Trophoblast cell (in vitro differentiated cells and primary cell): ENCODE measurements around the gene SPON2.

ENCODE experiments used
- DNase-seq, 2 donors: peaks; one replicate each; pipeline ENCODE4 v3.0.0-alpha.2; 2016
- H2AFZ ChIP-seq: 2 replicates; pipeline ENCODE4 v1.6.1; 2013; ENCODE audit warnings: low read length, moderate library complexity, mild to moderate bottlenecking; ENCODE audit not compliant: insufficient read depth, poor library complexity
- H2AK5ac ChIP-seq: 2 replicates; pipeline ENCODE4 v1.6.1; 2013; ENCODE audit warnings: mild to moderate bottlenecking, low read length
- H2BK120ac ChIP-seq: 2 replicates; pipeline ENCODE4 v1.6.1; 2013; ENCODE audit warnings: low read length, mild to moderate bottlenecking, moderate library complexity; ENCODE audit not compliant: insufficient read depth, poor library complexity
- H2BK12ac ChIP-seq: 2 replicates; pipeline ENCODE4 v1.6.1; 2013; ENCODE audit warnings: mild to moderate bottlenecking, low read length, moderate library complexity
- H2BK5ac ChIP-seq: 2 replicates; pipeline ENCODE4 v1.6.1; 2013; ENCODE audit warnings: low read length, low read depth, moderate library complexity, mild to moderate bottlenecking; ENCODE audit not compliant: poor library complexity
- H3K14ac ChIP-seq: 2 replicates; pipeline ENCODE4 v1.6.1; 2013; ENCODE audit warnings: mild to moderate bottlenecking, low read length
- H3K18ac ChIP-seq: 2 replicates; pipeline ENCODE4 v1.6.1; 2013; ENCODE audit warnings: mild to moderate bottlenecking, low read length
- H3K23ac ChIP-seq: 2 replicates; pipeline ENCODE4 v1.6.1; 2013; ENCODE audit warnings: low read length
- H3K27ac ChIP-seq: 2 replicates; pipeline ENCODE4 v1.5.1; 2013; ENCODE audit warnings: low read depth, mild to moderate bottlenecking, inconsistent platforms, low read length, moderate library complexity
- H3K27me3 ChIP-seq: 2 replicates; pipeline ENCODE4 v1.6.1; 2013; ENCODE audit warnings: inconsistent platforms, mild to moderate bottlenecking, low read length, moderate library complexity; ENCODE audit not compliant: insufficient read depth
- H3K36me3 ChIP-seq, 2 experiments: 1 replicate in 1 of 2; 2 replicates in 1 of 2; pipeline ENCODE4 v1.6.1; 2013; ENCODE audit warnings: low read length in 2 of 2, mild to moderate bottlenecking in 2 of 2, moderate library complexity in 1 of 2; ENCODE audit not compliant: insufficient read depth in 2 of 2, control insufficient read depth in 1 of 2
- H3K4ac ChIP-seq: 2 replicates; pipeline ENCODE4 v1.6.1; 2013; ENCODE audit warnings: low read depth, mild to moderate bottlenecking, low read length, moderate library complexity
- H3K4me1 ChIP-seq, 2 experiments: 1 replicate in 1 of 2; 2 replicates in 1 of 2; pipeline ENCODE4 v1.6.1; 2013; ENCODE audit warnings: low read length in 2 of 2, mild to moderate bottlenecking in 2 of 2, moderate library complexity in 1 of 2; ENCODE audit not compliant: insufficient read depth in 2 of 2, control insufficient read depth in 1 of 2
- H3K4me2 ChIP-seq: 2 replicates; pipeline ENCODE4 v1.6.1; 2013; ENCODE audit warnings: inconsistent platforms, mild to moderate bottlenecking, low read length, moderate library complexity
- H3K4me3 ChIP-seq: 2 replicates; pipeline ENCODE4 v1.5.1; 2013; ENCODE audit warnings: mild to moderate bottlenecking, low read depth, low read length, inconsistent platforms
- H3K79me1 ChIP-seq: one replicate; pipeline ENCODE4 v1.6.1; 2013; ENCODE audit warnings: low read length
- H3K79me2 ChIP-seq: 2 replicates; pipeline ENCODE4 v1.6.1; 2013; ENCODE audit warnings: low read length, mild to moderate bottlenecking; ENCODE audit not compliant: control insufficient read depth, insufficient read depth, poor library complexity
- H3K9ac ChIP-seq: 2 replicates; pipeline ENCODE4 v1.6.1; 2013; ENCODE audit warnings: mild to moderate bottlenecking, low read length
- H3K9me3 ChIP-seq: 2 replicates; pipeline ENCODE4 v1.6.1; 2013; ENCODE audit warnings: low read depth, mild to moderate bottlenecking, control low read depth, inconsistent platforms, low read length; ENCODE audit not compliant: insufficient read depth
- H4K12ac ChIP-seq: 2 replicates; pipeline ENCODE4 v1.6.1; 2013; ENCODE audit warnings: low read depth, mild to moderate bottlenecking, low read length, moderate library complexity
- H4K8ac ChIP-seq: 2 replicates; pipeline ENCODE4 v1.6.1; 2013; ENCODE audit warnings: low read depth, mild to moderate bottlenecking, low read length, moderate library complexity
- H4K91ac ChIP-seq: one replicate; pipeline ENCODE4 v1.6.1; 2013; ENCODE audit warnings: low read depth, mild to moderate bottlenecking, low read length, moderate library complexity
- WGBS: extraction: QIAGEN DNeasy Blood & Tissue Kit; methylation state at CpG from one replicate; pipeline ENCODE4 v1.1.7; 2013; ENCODE audit warnings: missing lambda C conversion rate; ENCODE audit not compliant: insufficient read length, insufficient coverage; ENCODE audit errors: extremely low coverage; 5-methylcytosine and 5-hydroxymethylcytosine counted together

Gene SPON2

GRCh38 chr4:1164956-1165545, 7.3 kb downstream of the SPON2 start:
- peaks cover 2% of the 10 kb centered on the region for H3K79me2 ChIP-seq
- H2AFZ ChIP-seq: no peak overlapping the region
- no peak overlapping the region for H2AK5ac ChIP-seq
- peaks cover 3% of the 10 kb centered on the region for H3K79me1 ChIP-seq
- peak; percentile 77 to 94 for DNase-seq
- H4K8ac ChIP-seq: no peak overlapping the region
- H3K4me1 ChIP-seq: peaks cover 0 to 7% of the 10 kb centered on the region in 2 experiments
- no peak overlapping the region for H3K4me2 ChIP-seq
- no peak overlapping the region for H4K12ac ChIP-seq
- peaks cover 20% of the 10 kb centered on the region for H3K27me3 ChIP-seq
- H3K14ac ChIP-seq: no peak overlapping the region
- H3K36me3 ChIP-seq: no peaks in the 10 kb centered on the region
- WGBS: no CpG with 5 or more reads among the region's 13 CpGs
- H2BK12ac ChIP-seq: no peak overlapping the region
- no peak overlapping the region for H3K18ac ChIP-seq
- H3K9me3 ChIP-seq: peaks cover 10% of the 10 kb centered on the region
- H2BK5ac ChIP-seq: no peak overlapping the region
- H3K4ac ChIP-seq: no peak overlapping the region
- no peak overlapping the region for H3K4me3 ChIP-seq
- H2BK120ac ChIP-seq: no peak overlapping the region
- H3K23ac ChIP-seq: no peak overlapping the region
- no peak overlapping the region for H3K27ac ChIP-seq
- no peak overlapping the region for H4K91ac ChIP-seq
- no peak overlapping the region for H3K9ac ChIP-seq

GRCh38 chr4:1164444-1164843, 7.9 kb downstream of the SPON2 start:
- no peak overlapping the region for H3K14ac ChIP-seq
- H3K36me3 ChIP-seq: no peaks in the 10 kb centered on the region
- peaks cover 14% of the 10 kb centered on the region for H3K27me3 ChIP-seq
- peaks cover 0 to 7% of the 10 kb centered on the region in 2 experiments for H3K4me1 ChIP-seq
- H3K79me2 ChIP-seq: peaks cover 2% of the 10 kb centered on the region
- DNase-seq: no peak
- H4K12ac ChIP-seq: no peak overlapping the region
- H3K18ac ChIP-seq: no peak overlapping the region
- no peak overlapping the region for H2BK120ac ChIP-seq
- H2AK5ac ChIP-seq: no peak overlapping the region
- H3K79me1 ChIP-seq: peaks cover 3% of the 10 kb centered on the region
- no peak overlapping the region for H4K8ac ChIP-seq
- H4K91ac ChIP-seq: no peak overlapping the region
- H2BK5ac ChIP-seq: no peak overlapping the region
- no peak overlapping the region for H3K27ac ChIP-seq
- peaks cover 10% of the 10 kb centered on the region for H3K9me3 ChIP-seq
- no peak overlapping the region for H3K23ac ChIP-seq
- no peak overlapping the region for H2AFZ ChIP-seq
- WGBS: no CpG with 5 or more reads among the region's 5 CpGs
- H3K4ac ChIP-seq: no peak overlapping the region
- H2BK12ac ChIP-seq: no peak overlapping the region
- H3K9ac ChIP-seq: no peak overlapping the region
- H3K4me2 ChIP-seq: no peak overlapping the region
- no peak overlapping the region for H3K4me3 ChIP-seq

DNA sequence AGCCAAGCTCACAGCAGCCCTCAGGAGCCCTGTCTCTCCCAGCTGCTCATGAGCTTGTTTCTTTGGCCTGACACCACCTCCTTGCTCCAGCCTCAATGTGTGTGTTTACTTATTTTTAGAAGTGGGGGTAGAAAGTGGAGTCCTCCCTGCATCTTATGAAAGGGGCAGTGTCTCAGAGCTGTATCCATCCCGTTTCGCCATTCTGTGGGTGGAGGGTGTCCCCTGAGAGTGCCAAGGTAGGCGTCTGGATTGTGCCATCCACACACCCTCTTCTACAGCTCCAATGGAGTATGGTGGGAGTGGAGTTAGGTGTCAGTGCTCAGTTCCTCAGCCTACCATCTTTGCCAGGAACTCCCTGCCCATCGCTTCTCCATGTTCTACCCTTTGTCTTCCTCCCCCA, 8.3 kb downstream of the SPON2 start:
- peaks cover 11% of the 10 kb centered on the region for H3K27me3 ChIP-seq
- no peak overlapping the region for H2BK5ac ChIP-seq
- H3K4me3 ChIP-seq: no peak overlapping the region
- H2BK120ac ChIP-seq: no peak overlapping the region
- no peak overlapping the region for H3K4me2 ChIP-seq
- H2AK5ac ChIP-seq: no peak overlapping the region
- H4K12ac ChIP-seq: no peak overlapping the region
- H3K27ac ChIP-seq: no peak overlapping the region
- no peak overlapping the region for H2BK12ac ChIP-seq
- no CpG with 5 or more reads among the region's 4 CpGs for WGBS
- H3K14ac ChIP-seq: no peak overlapping the region
- H3K4me1 ChIP-seq: peaks cover 0 to 7% of the 10 kb centered on the region in 2 experiments
- H3K9me3 ChIP-seq: peaks cover 9% of the 10 kb centered on the region
- no peak for DNase-seq
- no peaks in the 10 kb centered on the region for H3K36me3 ChIP-seq
- H4K8ac ChIP-seq: no peak overlapping the region
- H3K79me2 ChIP-seq: peaks cover 2% of the 10 kb centered on the region
- H3K23ac ChIP-seq: no peak overlapping the region
- no peak overlapping the region for H3K9ac ChIP-seq
- no peak overlapping the region for H3K4ac ChIP-seq
- H4K91ac ChIP-seq: no peak overlapping the region
- peaks cover 3% of the 10 kb centered on the region for H3K79me1 ChIP-seq
- H2AFZ ChIP-seq: no peak overlapping the region
- H3K18ac ChIP-seq: no peak overlapping the region

GRCh38 chr4:1160351-1160750, 12.0 kb downstream of the SPON2 start:
- Histone ChIP-seq H3K23ac (no peak overlapping the region), H3K79me2 (no peaks in the 10 kb centered on the region), H3K4ac (no peak overlapping the region), H3K4me1 (no peaks in the 10 kb centered on the region), H4K8ac (no peak overlapping the region), H3K79me1 (no peaks in the 10 kb centered on the region), H3K9me3 (peaks cover 9% of the 10 kb centered on the region), H2BK12ac (no peak overlapping the region), H3K18ac (no peak overlapping the region), H4K12ac (no peak overlapping the region), H3K4me2 (no peak overlapping the region), H4K91ac (no peak overlapping the region), H2BK5ac (no peak overlapping the region), H3K27me3 (no peaks in the 10 kb centered on the region), H3K9ac (no peak overlapping the region), H3K36me3 (no peaks in the 10 kb centered on the region), H3K14ac (no peak overlapping the region), H2AFZ (no peak overlapping the region), H2BK120ac (no peak overlapping the region), H2AK5ac (no peak overlapping the region), H3K27ac (no peak overlapping the region), H3K4me3 (no peak overlapping the region)
- WGBS: no CpG with 5 or more reads among the region's 1 CpG
- DNase-seq: no peak
